HG03565 (cell line): ENCODE results near the gene IPO11.
"Not testable (repeated sequence)": the region's sequence is repeated elsewhere in the genome, so short reads cannot be mapped to it uniquely, and the experiment has no call there.

ENCODE experiments used
- ATAC-seq: cut with Tn5 transposase; IDR thresholded peaks from one replicate; pipeline ENCODE4 v1.9.1; 2021; ENCODE audit warnings: mild to moderate bottlenecking, moderate library complexity; ENCODE audit not compliant: unreplicated experiment

Gene IPO11

GRCh38 chr5:62508760-62509159, 96.2 kb downstream of the IPO11 start:
- ATAC-seq: not testable (repeated sequence)

GRCh38 chr5:62509806-62510205, 97.2 kb downstream of the IPO11 start:
- ATAC-seq: no peak

- ATAC-seq: not testable (repeated sequence)
These were observed 100.5 kb downstream of the IPO11 start for GRCh38 chr5:62513085-62513484.

- no peak for ATAC-seq
These were observed 102.1 kb downstream of the IPO11 start for GRCh38 chr5:62514510-62515119.

- ATAC-seq: not testable (repeated sequence)
These were observed 108.2 kb downstream of the IPO11 start for GRCh38 chr5:62520812-62521211.

- peak; percentile 48 for ATAC-seq
These were observed 108.8 kb downstream of the IPO11 start for GRCh38 chr5:62521319-62521718.

GRCh38 chr5:62522811-62523210, 110.2 kb downstream of the IPO11 start:
- ATAC-seq: no peak

- ATAC-seq: no peak
These were observed 121.0 kb downstream of the IPO11 start for GRCh38 chr5:62533597-62533996.

- no peak for ATAC-seq
These were observed 122.1 kb downstream of the IPO11 start for GRCh38 chr5:62534461-62535236.

- ATAC-seq: no peak
These were observed 123.7 kb downstream of the IPO11 start for GRCh38 chr5:62536232-62536631.

GRCh38 chr5:62536783-62537182, 124.2 kb downstream of the IPO11 start:
- no peak for ATAC-seq

GRCh38 chr5:62538017-62538942, 125.7 kb downstream of the IPO11 start:
- ATAC-seq: no peak

GRCh38 chr5:62542720-62543119, 130.2 kb downstream of the IPO11 start:
- ATAC-seq: no peak

GRCh38 chr5:62547945-62548630, 135.5 kb downstream of the IPO11 start:
- ATAC-seq: no peak

GRCh38 chr5:62550103-62550502, 137.5 kb downstream of the IPO11 start:
- no peak for ATAC-seq

- no peak for ATAC-seq
These were observed 143.4 kb downstream of the IPO11 start for GRCh38 chr5:62555930-62556329.

- ATAC-seq: no peak
These were observed 146.4 kb downstream of the IPO11 start for GRCh38 chr5:62558941-62559340.

- ATAC-seq: no peak
These were observed 148.2 kb downstream of the IPO11 start for GRCh38 chr5:62560786-62561185.

- ATAC-seq: no peak
These were observed 149.3 kb downstream of the IPO11 start for GRCh38 chr5:62561896-62562295.

GRCh38 chr5:62562867-62563266, 150.3 kb downstream of the IPO11 start:
- no peak for ATAC-seq

GRCh38 chr5:62564101-62564500, 151.5 kb downstream of the IPO11 start:
- no peak for ATAC-seq
